ENCODE results near the gene DVL2. TPM values are rescaled to one million over a fixed set of nuclear protein-coding genes. Genes with fewer than 3 reads are reported as not detected.

The DVL2 gene
- total RNA-seq, 4 donors from 2014 or later, result 21.4 to 58.0 (median 37.3) TPM

- 0% methylated on average over 24 to 30 of the region's 72 CpGs for WGBS, 2 donors
- H3K36me3 ChIP-seq, result peaks cover 17 to 44% (median 19%) of the 10 kb centered on the region in 3 donors
- intact Hi-C loops (cut with DNase I), result no loop called here
- H3K27me3 ChIP-seq, result no peaks in the 10 kb centered on the region
- H3K9me3 ChIP-seq, result no peaks in the 10 kb centered on the region
- DNase-seq, result peak; percentile 96
- H3K4me1 ChIP-seq, result peaks cover 40 to 66% (median 50%) of the 10 kb centered on the region in 3 donors
- H3K27ac ChIP-seq, result peak within 1 kb of the TSS; percentile 97 to 100 (median 98)
- TF ChIP-seq, protein P1, sequence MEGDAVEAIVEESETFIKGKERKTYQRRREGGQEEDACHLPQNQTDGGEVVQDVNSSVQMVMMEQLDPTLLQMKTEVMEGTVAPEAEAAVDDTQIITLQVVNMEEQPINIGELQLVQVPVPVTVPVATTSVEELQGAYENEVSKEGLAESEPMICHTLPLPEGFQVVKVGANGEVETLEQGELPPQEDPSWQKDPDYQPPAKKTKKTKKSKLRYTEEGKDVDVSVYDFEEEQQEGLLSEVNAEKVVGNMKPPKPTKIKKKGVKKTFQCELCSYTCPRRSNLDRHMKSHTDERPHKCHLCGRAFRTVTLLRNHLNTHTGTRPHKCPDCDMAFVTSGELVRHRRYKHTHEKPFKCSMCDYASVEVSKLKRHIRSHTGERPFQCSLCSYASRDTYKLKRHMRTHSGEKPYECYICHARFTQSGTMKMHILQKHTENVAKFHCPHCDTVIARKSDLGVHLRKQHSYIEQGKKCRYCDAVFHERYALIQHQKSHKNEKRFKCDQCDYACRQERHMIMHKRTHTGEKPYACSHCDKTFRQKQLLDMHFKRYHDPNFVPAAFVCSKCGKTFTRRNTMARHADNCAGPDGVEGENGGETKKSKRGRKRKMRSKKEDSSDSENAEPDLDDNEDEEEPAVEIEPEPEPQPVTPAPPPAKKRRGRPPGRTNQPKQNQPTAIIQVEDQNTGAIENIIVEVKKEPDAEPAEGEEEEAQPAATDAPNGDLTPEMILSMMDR (IDR thresholded peaks at IDR 0.05), result peak; percentile 9 to 59 (median 46)
- peak in 3 of 4 donors; percentile 59 to 87 (median 60) for TF ChIP-seq POLR2A (IDR thresholded peaks at IDR 0.05)
- H3K4me3 ChIP-seq, result peak within 1 kb of the TSS; percentile 97 to 99 (median 99)
Measured at GRCh38 chr17:7239091-7240027, 5.0 kb upstream of the DVL2 start, which contains the start of gene PHF23. Gene PHF23 (minus strand): TSS chr17:7239457. CDS start chr17:7239279, 178 bp downstream.

DNA sequence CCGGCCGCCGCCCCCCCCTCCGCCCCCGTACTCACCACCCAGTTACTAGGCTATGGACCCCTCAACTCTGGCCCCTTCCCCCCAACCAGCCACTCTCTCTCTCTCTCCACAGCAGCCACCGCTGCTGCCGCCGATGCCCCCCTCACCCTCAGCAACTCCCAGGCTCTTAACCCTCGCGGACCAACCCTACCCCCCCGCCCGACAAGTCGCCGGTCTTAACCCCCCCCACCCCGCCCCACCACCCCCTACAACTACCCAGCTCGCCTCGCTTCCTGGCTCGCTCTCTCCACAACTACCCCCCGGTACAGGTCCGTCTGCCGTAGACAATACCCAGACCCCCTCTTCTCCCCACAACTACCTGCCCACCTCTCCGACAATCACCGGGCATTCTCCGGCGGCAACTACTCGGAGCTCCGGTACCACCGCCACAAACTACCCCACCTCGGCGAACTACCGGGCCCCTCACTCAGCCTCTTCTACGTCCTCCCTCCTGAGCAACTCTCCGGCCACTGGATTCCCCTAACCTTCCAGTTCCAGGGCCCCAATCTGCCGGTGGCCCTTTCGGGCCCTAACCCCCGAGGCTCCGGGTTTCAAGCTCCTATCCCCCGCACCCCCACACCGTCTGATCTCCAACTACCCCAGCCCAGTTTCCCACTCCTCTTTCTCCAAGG is 4.2 kb upstream of the DVL2 start:
- Histone ChIP-seq H3K27ac (peak overlapping the region; percentile 97 to 98 (median 98)), H3K36me3 (peaks cover 12 to 37% (median 14%) of the 10 kb centered on the region in 3 donors), H3K4me1 (peaks cover 40 to 65% (median 47%) of the 10 kb centered on the region in 3 donors), H3K27me3 (no peaks in the 10 kb centered on the region), H3K4me3 (peak overlapping the region; percentile 97 to 99 (median 99)), H3K9me3 (no peaks in the 10 kb centered on the region)
- no peak for DNase-seq
- 1 to 2% methylated on average over 20 to 31 of the region's 39 CpGs for WGBS, 2 donors
- no peak for TF ChIP-seq POLR2A (IDR thresholded peaks at IDR 0.05)
- TF ChIP-seq, protein P1 (IDR thresholded peaks at IDR 0.05), result no peak
- intact Hi-C loops (cut with DNase I), result no loop called here

DNA sequence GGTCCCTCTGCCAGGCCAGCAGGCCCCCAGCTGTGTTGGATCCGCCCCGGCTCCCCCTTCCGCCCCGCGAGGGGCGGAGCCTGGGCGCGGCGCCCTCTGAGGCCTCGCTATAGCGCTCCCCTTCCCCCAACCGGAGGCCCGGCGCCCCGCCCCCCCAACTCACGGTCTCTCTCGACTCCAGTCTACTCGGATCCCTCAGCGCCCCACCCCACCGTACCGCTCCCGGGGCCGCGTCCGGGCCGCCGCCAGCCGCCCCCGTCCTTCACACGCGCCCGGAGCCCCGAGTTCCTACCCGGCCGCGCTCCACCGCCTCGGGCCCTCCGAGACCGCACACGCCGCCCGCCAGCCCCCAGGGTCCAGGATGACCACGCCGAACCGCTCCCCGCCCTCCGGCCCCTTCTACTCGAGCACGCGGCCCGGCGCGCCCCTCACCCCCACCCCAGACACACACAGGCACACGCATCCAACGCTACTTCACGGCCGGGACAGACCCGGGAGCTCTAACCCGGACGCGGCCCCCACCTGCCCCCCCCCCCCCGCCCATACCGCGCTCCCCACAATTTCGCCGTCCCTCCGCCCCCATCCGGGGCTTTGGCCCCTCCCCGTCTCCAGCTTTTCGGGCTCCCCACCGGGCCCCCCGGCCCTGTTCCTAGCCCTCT is 3.6 kb upstream of the DVL2 start:
- DNase-seq, result no peak
- Histone ChIP-seq H3K36me3 (peaks cover 12 to 37% (median 14%) of the 10 kb centered on the region in 3 donors), H3K27me3 (no peaks in the 10 kb centered on the region), H3K4me3 (peak overlapping the region; percentile 97 to 99 (median 99)), H3K27ac (peak overlapping the region; percentile 97 to 98 (median 98)), H3K4me1 (peaks cover 44 to 66% (median 46%) of the 10 kb centered on the region in 3 donors), H3K9me3 (no peaks in the 10 kb centered on the region)
- 0 to 1% methylated on average over 5 to 10 of the region's 73 CpGs for WGBS, 2 donors
- peak in 1 of 4 donors; percentile 42 for TF ChIP-seq POLR2A (IDR thresholded peaks at IDR 0.05)
- TF ChIP-seq, protein P1 (IDR thresholded peaks at IDR 0.05), result no peak
- intact Hi-C loops (cut with DNase I), result no loop called here

- H3K4me3 ChIP-seq, result peak overlapping the region; percentile 97 to 99 (median 99)
Measured at GRCh38 chr17:7237266-7237760, 3.0 kb upstream of the DVL2 start.

More at GRCh38 chr17:7237266-7237760, 3.0 kb upstream of the DVL2 start:
- no peaks in the 10 kb centered on the region for H3K9me3 ChIP-seq
- peaks cover 48 to 71% (median 52%) of the 10 kb centered on the region in 3 donors for H3K4me1 ChIP-seq
- TF ChIP-seq, protein P1 (IDR thresholded peaks at IDR 0.05), result no peak
- no peak for TF ChIP-seq POLR2A (IDR thresholded peaks at IDR 0.05)
- intact Hi-C loops (cut with DNase I), result no loop called here
- peak overlapping the region; percentile 97 to 98 (median 98) for H3K27ac ChIP-seq
- WGBS, 2 donors, result 19 to 60% methylated on average over 2 to 5 of the region's 6 CpGs
- no peaks in the 10 kb centered on the region for H3K27me3 ChIP-seq
- DNase-seq, result no peak
- peaks cover 12 to 37% (median 14%) of the 10 kb centered on the region in 3 donors for H3K36me3 ChIP-seq

All from esophagus squamous epithelium (tissue), 5 donors.